Right atrium auricular region (tissue), 2 donors: Measurements from ENCODE around the gene EPN2. TPM values are rescaled to one million over a fixed set of nuclear protein-coding genes. Genes with fewer than 3 reads are reported as not detected.

Experiments
- DNase-seq: peaks from one replicate; pipeline ENCODE4 v3.0.0-alpha.2; 2019; ENCODE audit warnings: low spot score
- H3K27ac ChIP-seq, 2 donors: fragments of 200-600 bp; sonication (generic); 1 replicate in 1 of 2; 2 replicates in 1 of 2; pipeline ENCODE4 v1.5.1; 2016 to 2019
- H3K27me3 ChIP-seq, 2 donors: fragments of 200-600 bp; sonication (generic); one replicate each; pipeline versions ENCODE4 v1.5.1 to v1.6.0; 2017 to 2019
- H3K36me3 ChIP-seq: fragments of 200-600 bp; sonication (generic); one replicate; pipeline ENCODE4 v1.5.1; 2016
- H3K4me1 ChIP-seq, 2 donors: fragments of 200-600 bp; sonication (generic); one replicate each; pipeline versions ENCODE4 v1.5.1 to v1.6.0; 2017 to 2019
- H3K4me3 ChIP-seq, 2 donors: fragments of 200-600 bp; sonication (generic); 1 replicate in 1 of 2; 2 replicates in 1 of 2; pipeline ENCODE4 v1.5.1; 2017 to 2019; ENCODE audit warnings: mild to moderate bottlenecking in 1 of 2, moderate library complexity in 1 of 2
- H3K9me3 ChIP-seq, 2 donors: fragments of 200-600 bp; sonication (generic); one replicate each; pipeline ENCODE4 v1.5.1; 2019
- total RNA-seq, 2 donors: library from RNA; depleted of rRNA; stranded (reverse); fragments of >200 nt; gene quantifications; one replicate each; pipeline ENCODE4 v1.1.0, GENCODE V29; 2016
- TF ChIP-seq, protein P1 (sequence below), 2 donors: fragments of 200-600 bp; sonication (generic); IDR thresholded peaks; one replicate each; pipeline ENCODE4 v1.5.1; 2019; ENCODE audit warnings: antibody characterized with exemption in 2 of 2

EPN2 gene
- total RNA-seq, 2 donors from 2014 or later, result 68.0 to 73.1 TPM

DNA sequence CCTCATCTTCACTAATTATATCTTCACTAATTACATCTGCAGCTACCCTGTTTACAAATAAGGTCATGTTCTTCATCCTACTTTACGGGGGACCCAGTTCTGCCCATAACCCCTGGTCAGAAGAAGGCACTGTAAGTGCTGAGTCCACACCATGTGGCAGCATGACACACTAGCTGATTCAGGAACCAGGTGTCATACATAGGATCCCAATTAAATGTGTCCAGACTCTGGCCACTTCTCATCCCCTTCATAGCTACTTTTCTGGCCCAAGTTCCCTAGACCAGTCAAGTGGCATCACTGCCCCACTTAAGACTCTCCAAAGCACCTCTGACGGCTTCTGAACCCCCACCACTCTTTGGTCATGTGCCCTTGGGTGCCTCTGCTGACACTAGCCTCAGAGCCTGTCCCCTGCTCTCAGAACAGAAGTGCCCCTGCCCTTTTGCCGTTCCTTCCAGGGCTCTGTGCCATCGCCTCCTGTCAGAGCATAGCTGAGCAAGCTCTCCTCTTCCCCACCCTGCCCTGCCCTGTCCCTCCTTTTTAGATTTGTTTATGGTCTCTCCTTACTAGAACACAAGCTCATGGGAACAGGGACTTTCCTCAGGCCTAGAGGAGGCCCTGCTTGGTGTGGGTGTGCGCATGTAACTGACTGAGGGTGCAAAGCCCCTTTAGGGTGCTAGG, 64.2 kb downstream of the EPN2 start:
- Histone ChIP-seq H3K27ac (peak overlapping the region; percentile 70 to 78), H3K9me3 (no peaks in the 10 kb centered on the region), H3K27me3 (no peaks in the 10 kb centered on the region), H3K36me3 (no peaks in the 10 kb centered on the region), H3K4me3 (no peak overlapping the region), H3K4me1 (peaks cover 0 to 95% of the 10 kb centered on the region in 2 donors)
- TF ChIP-seq, protein P1, sequence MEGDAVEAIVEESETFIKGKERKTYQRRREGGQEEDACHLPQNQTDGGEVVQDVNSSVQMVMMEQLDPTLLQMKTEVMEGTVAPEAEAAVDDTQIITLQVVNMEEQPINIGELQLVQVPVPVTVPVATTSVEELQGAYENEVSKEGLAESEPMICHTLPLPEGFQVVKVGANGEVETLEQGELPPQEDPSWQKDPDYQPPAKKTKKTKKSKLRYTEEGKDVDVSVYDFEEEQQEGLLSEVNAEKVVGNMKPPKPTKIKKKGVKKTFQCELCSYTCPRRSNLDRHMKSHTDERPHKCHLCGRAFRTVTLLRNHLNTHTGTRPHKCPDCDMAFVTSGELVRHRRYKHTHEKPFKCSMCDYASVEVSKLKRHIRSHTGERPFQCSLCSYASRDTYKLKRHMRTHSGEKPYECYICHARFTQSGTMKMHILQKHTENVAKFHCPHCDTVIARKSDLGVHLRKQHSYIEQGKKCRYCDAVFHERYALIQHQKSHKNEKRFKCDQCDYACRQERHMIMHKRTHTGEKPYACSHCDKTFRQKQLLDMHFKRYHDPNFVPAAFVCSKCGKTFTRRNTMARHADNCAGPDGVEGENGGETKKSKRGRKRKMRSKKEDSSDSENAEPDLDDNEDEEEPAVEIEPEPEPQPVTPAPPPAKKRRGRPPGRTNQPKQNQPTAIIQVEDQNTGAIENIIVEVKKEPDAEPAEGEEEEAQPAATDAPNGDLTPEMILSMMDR (IDR thresholded peaks at IDR 0.05), result no peak
- no peak for DNase-seq

- DNase-seq, result no peak
- Histone ChIP-seq H3K36me3 (no peaks in the 10 kb centered on the region), H3K27ac (peak overlapping the region; percentile 70 to 78), H3K27me3 (no peaks in the 10 kb centered on the region), H3K4me3 (no peak overlapping the region), H3K9me3 (no peaks in the 10 kb centered on the region), H3K4me1 (peaks cover 0 to 94% of the 10 kb centered on the region in 2 donors)
- TF ChIP-seq, protein P1 (IDR thresholded peaks at IDR 0.05), result no peak
These were observed 64.8 kb downstream of the EPN2 start for GRCh38 chr17:19301973-19302372.

- Histone ChIP-seq H3K36me3 (no peaks in the 10 kb centered on the region), H3K4me3 (no peak overlapping the region), H3K9me3 (no peaks in the 10 kb centered on the region), H3K4me1 (peaks cover 0 to 90% of the 10 kb centered on the region in 2 donors), H3K27ac (peak overlapping the region; percentile 57 to 78), H3K27me3 (no peaks in the 10 kb centered on the region)
- TF ChIP-seq, protein P1 (IDR thresholded peaks at IDR 0.05), result no peak
- DNase-seq, result no peak
These were observed 65.7 kb downstream of the EPN2 start for GRCh38 chr17:19302791-19303331.

- TF ChIP-seq, protein P1 (IDR thresholded peaks at IDR 0.05), result no peak
- peaks cover 0 to 85% of the 10 kb centered on the region in 2 donors for H3K4me1 ChIP-seq
- no peak overlapping the region for H3K4me3 ChIP-seq
- no peak for DNase-seq
- no peaks in the 10 kb centered on the region for H3K9me3 ChIP-seq
- H3K36me3 ChIP-seq, result no peaks in the 10 kb centered on the region
- H3K27me3 ChIP-seq, result no peaks in the 10 kb centered on the region
- peak overlapping the region; percentile 57 to 78 for H3K27ac ChIP-seq
These were observed 66.2 kb downstream of the EPN2 start for GRCh38 chr17:19303367-19303776.

DNA sequence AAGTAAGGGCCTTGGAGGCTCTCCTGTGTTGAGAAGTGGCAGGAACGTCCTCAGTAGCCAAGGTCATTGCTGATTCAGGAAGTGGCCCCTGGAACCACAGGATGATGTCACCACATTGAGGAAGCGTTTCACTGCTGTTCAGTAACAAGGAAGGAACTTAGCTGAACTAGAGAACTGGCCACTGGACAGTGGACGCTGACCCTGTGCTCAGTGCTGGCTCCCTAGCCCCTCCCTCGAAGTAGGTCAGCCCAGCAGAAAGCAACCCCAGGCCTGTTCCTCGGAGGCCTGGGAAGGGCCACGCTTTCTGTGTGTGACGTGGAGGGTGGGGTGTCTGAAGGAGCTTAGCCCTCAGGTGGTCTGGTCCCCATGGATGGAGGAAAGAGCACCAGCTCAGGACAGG, 67.0 kb downstream of the EPN2 start:
- TF ChIP-seq, protein P1 (IDR thresholded peaks at IDR 0.05), result no peak
- H3K36me3 ChIP-seq, result no peaks in the 10 kb centered on the region
- peaks cover 0 to 77% of the 10 kb centered on the region in 2 donors for H3K4me1 ChIP-seq
- DNase-seq, result peak; percentile 75
- no peak overlapping the region for H3K4me3 ChIP-seq
- no peaks in the 10 kb centered on the region for H3K27me3 ChIP-seq
- H3K9me3 ChIP-seq, result no peaks in the 10 kb centered on the region
- H3K27ac ChIP-seq, result peak overlapping the region; percentile 57 to 78
